Prostate gland (tissue), 2 donors: ENCODE results near the gene FKBP6.
"Not testable (repeated sequence)": the region's sequence is repeated elsewhere in the genome, so short reads cannot be mapped to it uniquely, and the experiment has no call there.

Experiments
- CTCF ChIP-seq, 4 experiments: fragments of 200-600 bp in 2 of 4; fragments of 450-650 bp in 2 of 4; sonication (generic) in 2 of 4; IDR thresholded peaks; 1 replicate in 3 of 4; 2 replicates in 1 of 4; pipeline ENCODE4 v1.5.1; 2016 to 2019; ENCODE audit warnings: antibody characterized with exemption in 4 of 4, mild to moderate bottlenecking in 2 of 4, moderate library complexity in 2 of 4
- POLR2A ChIP-seq: fragments of 450-650 bp; IDR thresholded peaks from one replicate; pipeline ENCODE4 v1.6.1; 2016; ENCODE audit warnings: antibody characterized with exemption, mild to moderate bottlenecking
- POLR2AphosphoS5 ChIP-seq: sonication (generic); formaldehyde crosslinking; IDR thresholded peaks from one replicate; pipeline ENCODE4 v1.6.1; 2017; ENCODE audit warnings: antibody characterized with exemption

GRCh38 chr7:73304612-73305387, 23.2 kb upstream of the FKBP6 start:
- TF ChIP-seq CTCF (IDR thresholded peaks at IDR 0.05); POLR2AphosphoS5; POLR2A: not testable (repeated sequence)
